ENCODE data around the gene ITGAD. TPM values are rescaled to one million over a fixed set of nuclear protein-coding genes. Genes with fewer than 3 reads are reported as not detected.

ITGAD gene
- total RNA-seq, 1 experiment from 2014 or later: not detected

DNA sequence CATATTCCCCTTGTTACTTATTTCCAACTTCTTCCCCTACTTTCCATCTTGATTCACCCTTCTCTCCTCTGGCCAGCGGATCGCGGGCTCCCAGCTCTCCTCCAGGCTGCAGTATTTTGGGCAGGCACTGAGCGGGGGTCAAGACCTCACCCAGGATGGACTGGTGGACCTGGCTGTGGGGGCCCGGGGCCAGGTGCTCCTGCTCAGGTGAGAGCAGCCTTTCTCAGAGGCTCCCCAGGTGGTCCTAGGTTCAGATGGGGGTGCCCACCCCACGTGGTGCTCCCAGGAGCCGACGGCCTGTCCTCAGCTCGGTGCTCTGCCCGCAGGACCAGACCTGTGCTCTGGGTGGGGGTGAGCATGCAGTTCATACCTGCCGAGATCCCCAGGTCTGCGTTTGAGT lies 22.1 kb upstream of the ITGAD start:
- H3K14ac ChIP-seq (ENCODE audit: insufficient read depth, low read length): no peak overlapping the region
- no peak overlapping the region for H4K5ac ChIP-seq (ENCODE audit: insufficient read length, low read depth, low read length)
- H3K23ac ChIP-seq (ENCODE audit: insufficient read length, low read depth, low read length): no peak overlapping the region
- no peak overlapping the region for H2BK20ac ChIP-seq (ENCODE audit: low read depth, low read length, poor library complexity, severe bottlenecking)
- no peak for TF ChIP-seq CTCF (conservative IDR thresholded peaks at IDR 0.05)
- no peak overlapping the region for H2BK12ac ChIP-seq (ENCODE audit: insufficient read length, low read depth, low read length)
- no peak overlapping the region for H3K9ac ChIP-seq (ENCODE audit: extremely low read depth, insufficient read length, low read length)
- H3K79me1 ChIP-seq (ENCODE audit: insufficient read depth, low read depth, low read length, poor library complexity, severe bottlenecking): no peaks in the 10 kb centered on the region
- Mint-ChIP-seq H3K27me3 (ENCODE audit: low read depth) (peaks cover 25% of the 10 kb centered on the region), H3K9me3 (peaks cover 10 to 12% of the 10 kb centered on the region in 2 experiments), H3K36me3 (ENCODE audit: insufficient read depth in 1 of 3, low read depth in 3 of 3) (no peaks in the 10 kb centered on the region), H3K4me3 (no peak overlapping the region), H3K4me1 (0 out of 4 replicates have a peak, but pooled peaks cover 0 to 3% of the 10 kb centered on the region in 2 experiments), H3K27ac (no peak overlapping the region)
- no peaks in the 10 kb centered on the region for H3K27me3 ChIP-seq (ENCODE audit: insufficient read depth, low read length)
- no peak overlapping the region for H2AK5ac ChIP-seq (ENCODE audit: insufficient read length, low read length)
- H3K4ac ChIP-seq (ENCODE audit: low read depth, low read length): no peak overlapping the region
- no peak overlapping the region for H4K8ac ChIP-seq (replicated peaks; ENCODE audit: insufficient read length, low read depth, low read length)
- H3K18ac ChIP-seq (ENCODE audit: insufficient read length, low read depth, low read length): no peak overlapping the region
- H4K91ac ChIP-seq (ENCODE audit: insufficient read length, low read depth, low read length): no peak overlapping the region
- no peak overlapping the region for H3K27ac ChIP-seq (ENCODE audit: insufficient read length, low read depth, low read length)
- H3K79me2 ChIP-seq (ENCODE audit: insufficient read depth, low read length): no peaks in the 10 kb centered on the region
- H3K9me3 ChIP-seq (ENCODE audit: control insufficient read depth, low read depth, low read length): no peaks in the 10 kb centered on the region
- no peak for DNase-seq
- no peaks in the 10 kb centered on the region for H3K4me1 ChIP-seq (ENCODE audit: insufficient read depth, low read length)
- no peaks in the 10 kb centered on the region for H3K23me2 ChIP-seq (ENCODE audit: insufficient read length, low read depth, low read length, poor library complexity, severe bottlenecking)
- no peak overlapping the region for H2AFZ ChIP-seq (ENCODE audit: low read length)
- no peaks in the 10 kb centered on the region for H4K20me1 ChIP-seq (ENCODE audit: control insufficient read depth, insufficient read depth, insufficient read length)
- no CpG with 5 or more reads among the region's 12 CpGs for WGBS (ENCODE audit: extremely low coverage, insufficient read length, low lambda C conversion rate)
- H3K4me2 ChIP-seq (ENCODE audit: insufficient read depth, insufficient read length, low read length): no peak overlapping the region
- no peak overlapping the region for H3K56ac ChIP-seq (ENCODE audit: insufficient read length, low read depth, low read length)
- no peak overlapping the region for H2BK5ac ChIP-seq (ENCODE audit: insufficient read length, low read length)
- H3T11ph ChIP-seq (ENCODE audit: low read length): no peak overlapping the region
- H2BK15ac ChIP-seq (ENCODE audit: low read depth, low read length): no peak overlapping the region
- H2BK120ac ChIP-seq (ENCODE audit: low read depth, low read length, poor library complexity, severe bottlenecking): no peak overlapping the region

Measured in H9 (cell line).